Endothelial cell of umbilical vein (primary cell): ENCODE results near the gene TMEM120B. TPM values are rescaled to one million over a fixed set of nuclear protein-coding genes. Genes with fewer than 3 reads are reported as not detected.
"Not testable (repeated sequence)": the region's sequence is repeated elsewhere in the genome, so short reads cannot be mapped to it uniquely, and the experiment has no call there.

Experiments
- BruUV-seq: library from RNA; stranded (reverse); fragments of 400-500 nt; replicated peaks from 2 replicates; lab custom pipeline; 2021; lab: Mats Ljungman, UMichigan
- CTCF ChIA-PET: fragments of 300-600, 350-600 bp; sonication (Branson Sonifier 250); formaldehyde crosslinking; loops from one replicate; lab custom pipeline; 2021; ENCODE audit warnings: antibody characterized with exemption, inconsistent platforms; lab: Charles Lee
- POLR2A ChIA-PET: fragments of 300-600, 350-600 bp; sonication (Branson Sonifier 250); formaldehyde crosslinking; loops from one replicate; lab custom pipeline; 2021; ENCODE audit warnings: antibody characterized with exemption, inconsistent platforms; lab: Charles Lee
- DNase-seq: peaks from one replicate; pipeline ENCODE4 v3.0.0-alpha.2; 2011; ENCODE audit warnings: low read depth, low spot score
- FAIRE-seq: peaks from 2 replicates; lab custom pipeline; 2011; peaks lifted over from hg19 to GRCh38; lab: Jason Lieb, UNC
- H2AFZ ChIP-seq: 2 replicates; pipeline ENCODE4 v1.6.0; 2012; ENCODE audit warnings: low read depth, low read length, control low read depth, inconsistent platforms
- H3K27ac ChIP-seq: 2 replicates; pipeline ENCODE4 v1.5.1; 2011; ENCODE audit warnings: low read depth, mild to moderate bottlenecking, control low read depth, low read length, moderate library complexity; ENCODE audit not compliant: insufficient read depth
- H3K27me3 ChIP-seq, 2 experiments: 2 replicates each; pipeline versions ENCODE4 v1.6.0 to v1.6.1; 2011; ENCODE audit warnings: low read length in 2 of 2, mixed read lengths in 1 of 2; ENCODE audit not compliant: control insufficient read depth in 2 of 2, insufficient read depth in 2 of 2
- H3K36me3 ChIP-seq, 2 experiments: 2 replicates in 1 of 2; 3 replicates in 1 of 2; pipeline ENCODE4 v1.5.1; 2011; ENCODE audit warnings: low read length in 2 of 2, mild to moderate bottlenecking in 1 of 2, moderate library complexity in 1 of 2; ENCODE audit not compliant: control insufficient read depth in 2 of 2, insufficient read depth in 2 of 2; ENCODE audit errors: extremely low read depth in 1 of 2
- H3K4me1 ChIP-seq: 3 replicates; pipeline ENCODE4 v1.5.1; 2011; ENCODE audit warnings: mild to moderate bottlenecking, low read length; ENCODE audit not compliant: control insufficient read depth, insufficient read depth; ENCODE audit errors: extremely low read depth
- H3K4me2 ChIP-seq: 2 replicates; pipeline ENCODE4 v1.6.1; 2011; ENCODE audit warnings: low read length, control low read depth, mixed read lengths; ENCODE audit not compliant: insufficient read depth
- H3K4me3 ChIP-seq, 3 experiments: fragments of 200-600 bp in 1 of 3; sonication (generic), shearing (Covaris generic) in 1 of 3; replicated peaks in 1 of 3; 2 replicates each; pipeline ENCODE4 v1.5.1; 2011 to 2016; ENCODE audit warnings: control low read depth in 3 of 3, low read length in 3 of 3, mild to moderate bottlenecking in 2 of 3, inconsistent platforms in 1 of 3, low read depth in 1 of 3, moderate library complexity in 1 of 3; ENCODE audit not compliant: insufficient read depth in 1 of 3
- H3K79me2 ChIP-seq: 2 replicates; pipeline ENCODE4 v1.6.0; 2012; ENCODE audit warnings: low read length, inconsistent platforms; ENCODE audit not compliant: control insufficient read depth, insufficient read depth
- H3K9ac ChIP-seq: replicated peaks from 2 replicates; pipeline ENCODE3; 2011; ENCODE audit warnings: low read length, control low read depth; ENCODE audit not compliant: insufficient read depth; ENCODE audit errors: extremely low read depth
- H3K9me1 ChIP-seq: replicated peaks from 3 replicates; pipeline ENCODE4 v1.6.0; 2011; ENCODE audit warnings: mild to moderate bottlenecking, low read length; ENCODE audit not compliant: control insufficient read depth, insufficient read depth; ENCODE audit errors: extremely low read depth
- H3K9me3 ChIP-seq: replicated peaks from 2 replicates; pipeline ENCODE4 v1.5.1; 2012; ENCODE audit warnings: low read length, inconsistent platforms; ENCODE audit not compliant: control insufficient read depth, insufficient read depth
- H4K20me1 ChIP-seq: replicated peaks from 2 replicates; pipeline ENCODE3; 2011; ENCODE audit warnings: mild to moderate bottlenecking, low read length; ENCODE audit not compliant: control insufficient read depth, insufficient read depth; ENCODE audit errors: extremely low read depth
- CTCF ChIP-seq, 2 donors: IDR thresholded peaks; 1 replicate in 1 of 2; 2 replicates in 1 of 2; pipeline ENCODE4 v1.5.1; 2011; ENCODE audit warnings: low read length in 2 of 2, mild to moderate bottlenecking in 2 of 2, moderate library complexity in 2 of 2, control low read depth in 1 of 2, inconsistent platforms in 1 of 2, low read depth in 1 of 2; ENCODE audit not compliant: insufficient read depth in 1 of 2; ENCODE audit errors: extremely low read depth in 1 of 2
- EZH2 ChIP-seq: IDR thresholded peaks from 2 replicates; pipeline ENCODE4 v1.6.1; 2012; ENCODE audit warnings: borderline replicate concordance, low read depth, mild to moderate bottlenecking, moderate library complexity, low read length, inconsistent platforms; ENCODE audit not compliant: severe bottlenecking
- FOS ChIP-seq: IDR thresholded peaks from 2 replicates; pipeline ENCODE4 v1.6.1; 2011; ENCODE audit warnings: mild to moderate bottlenecking, low read length, moderate library complexity, borderline replicate concordance; ENCODE audit not compliant: insufficient read depth
- GATA2 ChIP-seq: IDR thresholded peaks from 2 replicates; pipeline ENCODE4 v1.7.0; 2011; ENCODE audit warnings: low read depth, mild to moderate bottlenecking, moderate library complexity, mixed read lengths, low read length; ENCODE audit not compliant: insufficient read length, insufficient read depth
- JUN ChIP-seq: IDR thresholded peaks from 2 replicates; pipeline ENCODE4 v1.6.1; 2011; ENCODE audit warnings: borderline replicate concordance, low read depth; ENCODE audit not compliant: insufficient read length, insufficient read depth
- MAX ChIP-seq: IDR thresholded peaks from 2 replicates; pipeline ENCODE4 v1.6.1; 2011; ENCODE audit not compliant: insufficient read depth, insufficient read length
- MYC ChIP-seq: IDR thresholded peaks from one replicate; pipeline ENCODE4 v1.6.1; 2011; ENCODE audit warnings: mild to moderate bottlenecking, low read depth, low read length
- POLR2A ChIP-seq: IDR thresholded peaks from 2 replicates; pipeline ENCODE4 v1.6.1; 2012; ENCODE audit warnings: low read depth, mild to moderate bottlenecking, control low read depth, low read length
- POLR2AphosphoS5 ChIP-seq: IDR thresholded peaks from 2 replicates; pipeline ENCODE4 v1.6.1; 2012; ENCODE audit warnings: low read depth, mild to moderate bottlenecking, control low read depth, low read length, moderate library complexity; ENCODE audit not compliant: insufficient read depth
- dilution Hi-C: fragments of 300-500 bp; cut with MboI; formaldehyde crosslinking; loops from one replicate; pipeline ENCODE4 v1.15.0; 2019; ENCODE audit warnings: low sequenced_read_pairs; ENCODE audit not compliant: extremely low pct_ligation_motif_present
- intact Hi-C: fragments of 100-400 bp; cut with micrococcal nuclease; formaldehyde crosslinking; loops from one replicate; pipeline ENCODE4 v1.10.0; 2022
- polyA plus RNA-seq, 4 experiments: library from polyadenylated mRNA; depleted of rRNA in 3 of 4; stranded (reverse) in 3 of 4; unstranded in 1 of 4; fragments of >200 nt; gene quantifications; 2 replicates each; pipeline versions ENCODE4 v1.2.1 to v1.2.3, GENCODE V29; 2011 to 2012; ENCODE audit warnings: missing spikeins in 1 of 4
- total RNA-seq: library from RNA; stranded (reverse); gene quantifications from 2 replicates; pipeline ENCODE4 v1.2.3, GENCODE V29; 2021

Gene TMEM120B
- total and polyA plus RNA-seq, 2 donors (not counting 3 experiments of a cell fraction or from before 2014, with no cell fraction given), result 10.4 to 12.8 TPM

- intact Hi-C loops, result no loop called here
- POLR2A ChIA-PET, result no interaction called here
- peak overlapping the region; percentile 56 for H3K4me2 ChIP-seq
- H3K27ac ChIP-seq, result peak overlapping the region; percentile 48
- DNase-seq (no peak), FAIRE-seq (no peak)
- CTCF ChIA-PET, result interaction anchor here (1.0 to 1.3 kb wide), 2 partner anchors 37 to 111 kb away, joined by 6 to 17 read pairs; partner anchors contain the start of gene ORAI1
- H3K9me3 ChIP-seq, result no peaks in the 10 kb centered on the region
- no peaks in the 10 kb centered on the region for H3K79me2 ChIP-seq
- dilution Hi-C loops, result no loop called here
- H4K20me1 ChIP-seq, result no peaks in the 10 kb centered on the region
- no peak for TF ChIP-seq GATA2
- TF ChIP-seq POLR2A, result no peak
- TF ChIP-seq CTCF (IDR thresholded peaks at IDR 0.05; ENCODE audit: extremely low read depth in 1 of 2, insufficient read depth in 1 of 2, low read depth in 1 of 2, low read length in 2 of 2), result no peak
- TF ChIP-seq EZH2, result no peak
- TF ChIP-seq MYC, result no peak
- no peak for TF ChIP-seq POLR2AphosphoS5
- no peak for TF ChIP-seq JUN
- no peak for TF ChIP-seq MAX
- no peak for TF ChIP-seq FOS
- peak overlapping the region; percentile 8 for H2AFZ ChIP-seq
- H3K9me1 ChIP-seq, result no peaks in the 10 kb centered on the region
- peaks cover 19% of the 10 kb centered on the region for H3K4me1 ChIP-seq
- peak overlapping the region; percentile 34 for H3K9ac ChIP-seq
- H3K27me3 ChIP-seq, result no peaks in the 10 kb centered on the region
- no TSS peak for BruUV-seq
- H3K4me3 ChIP-seq, result no peak overlapping the region
- H3K36me3 ChIP-seq, result no peaks in the 10 kb centered on the region
Measured at GRCh38 chr12:121663610-121663929, 49.0 kb upstream of the TMEM120B start.

- H3K27ac ChIP-seq, H3K36me3 ChIP-seq, dilution Hi-C loops, intact Hi-C loops, H3K27me3 ChIP-seq, DNase-seq, H3K79me2 ChIP-seq, FAIRE-seq, BruUV-seq, H3K9me3 ChIP-seq, H3K4me3 ChIP-seq, H2AFZ ChIP-seq, H4K20me1 ChIP-seq, POLR2A ChIA-PET, H3K9ac ChIP-seq, H3K4me2 ChIP-seq, H3K4me1 ChIP-seq, H3K9me1 ChIP-seq: not testable (repeated sequence)
- CTCF ChIA-PET, result interaction anchor here (0.7 to 7.6 kb wide), 2 partner anchors 113 to 1273 kb away, joined by 3 to 671 read pairs; no protein-coding TSS in a partner anchor
Measured at GRCh38 chr12:121666829-121667228, 45.7 kb upstream of the TMEM120B start.
